WTC11 (cell line): ENCODE results near the gene SVEP1. TPM values are rescaled to one million over a fixed set of nuclear protein-coding genes. Genes with fewer than 3 reads are reported as not detected.

Experiments used
- ATAC-seq: fragments of 200-7000 bp; cut with Tn5 transposase; 2 replicates; pipeline ENCODE4 v1.10.0; 2021; ENCODE audit warnings: mild to moderate bottlenecking, moderate library complexity
- CTCF ChIA-PET: fragments of 300-600 bp; sonication (Branson Sonifier 250); formaldehyde crosslinking; loops from one replicate; lab custom pipeline; 2021; ENCODE audit warnings: antibody characterized with exemption; lab: Charles Lee
- POLR2A ChIA-PET: fragments of 350-600 bp; sonication (Branson Sonifier 250); formaldehyde crosslinking; loops from one replicate; lab custom pipeline; 2021; ENCODE audit warnings: antibody characterized with exemption; lab: Charles Lee
- DNase-seq: peaks from one replicate; pipeline ENCODE4 v3.0.0; 2021; ENCODE audit warnings: low spot score
- H3K27ac Mint-ChIP-seq: 2 replicates; pipeline ENCODE4 v1.8.0; 2021; ENCODE audit warnings: mixed read lengths
- H3K27me3 Mint-ChIP-seq: 2 replicates; pipeline ENCODE4 v1.8.0; 2021; ENCODE audit warnings: low read depth, mild to moderate bottlenecking, moderate library complexity, mixed read lengths
- H3K36me3 Mint-ChIP-seq: 2 replicates; pipeline ENCODE4 v1.8.0; 2021; ENCODE audit warnings: mixed read lengths
- H3K4me1 Mint-ChIP-seq: 2 replicates; pipeline ENCODE4 v1.8.0; 2022; ENCODE audit warnings: mixed read lengths
- H3K4me3 Mint-ChIP-seq: 2 replicates; pipeline ENCODE4 v1.8.0; 2021; ENCODE audit warnings: mild to moderate bottlenecking, moderate library complexity, mixed read lengths
- H3K9me3 Mint-ChIP-seq: 2 replicates; pipeline ENCODE4 v1.8.0; 2021; ENCODE audit warnings: mixed read lengths
- AFF4 ChIP-seq: sonication (generic); formaldehyde crosslinking; IDR thresholded peaks from 2 replicates; pipeline ENCODE4 v1.8.1; 2023; ENCODE audit warnings: mild to moderate bottlenecking, missing genetic modification reagents, borderline replicate concordance
- AR ChIP-seq: fragments of 250-450 bp; sonication (Bioruptor Pico); IDR thresholded peaks from 2 replicates; pipeline ENCODE4 v1.9.0; 2021; ENCODE audit warnings: mild to moderate bottlenecking
- ARID4B ChIP-seq: sonication (generic); formaldehyde crosslinking; IDR thresholded peaks from 2 replicates; pipeline ENCODE4 v1.8.0; 2023; ENCODE audit warnings: missing genetic modification reagents, mild to moderate bottlenecking, borderline replicate concordance
- ATF1 ChIP-seq: sonication (generic); formaldehyde crosslinking; IDR thresholded peaks from 2 replicates; pipeline ENCODE4 v1.8.1; 2023; ENCODE audit warnings: mild to moderate bottlenecking, moderate library complexity, missing genetic modification reagents
- ATF3 ChIP-seq: sonication (generic); formaldehyde crosslinking; conservative IDR thresholded peaks from 2 replicates; pipeline ENCODE4 v1.8.1; 2022; ENCODE audit warnings: mild to moderate bottlenecking, missing genetic modification reagents
- E2F4 ChIP-seq: sonication (generic); formaldehyde crosslinking; IDR thresholded peaks from 2 replicates; pipeline ENCODE4 v1.8.1; 2022; ENCODE audit warnings: low read depth, mild to moderate bottlenecking, moderate library complexity, missing genetic modification reagents, borderline replicate concordance
- JAZF1 ChIP-seq: fragments of 250-450 bp; sonication (Bioruptor Pico); IDR thresholded peaks from 2 replicates; pipeline ENCODE4 v1.9.0; 2021; ENCODE audit warnings: moderate library complexity, mild to moderate bottlenecking, inconsistent platforms
- MLX ChIP-seq: sonication (generic); formaldehyde crosslinking; IDR thresholded peaks from 2 replicates; pipeline ENCODE4 v1.8.1; 2023; ENCODE audit warnings: mild to moderate bottlenecking, missing genetic modification reagents, moderate library complexity
- MXD4 ChIP-seq: fragments of 250-450 bp; sonication (Bioruptor Pico); IDR thresholded peaks from 2 replicates; pipeline ENCODE4 v1.8.0; 2021; ENCODE audit warnings: mild to moderate bottlenecking, moderate library complexity, borderline replicate concordance
- NR1H2 ChIP-seq: sonication (generic); formaldehyde crosslinking; IDR thresholded peaks from 2 replicates; pipeline ENCODE4 v1.9.0; 2021; ENCODE audit warnings: mild to moderate bottlenecking, moderate library complexity, missing genetic modification reagents
- OVOL2 ChIP-seq: fragments of 250-450 bp; sonication (Bioruptor Pico); IDR thresholded peaks from 2 replicates; pipeline ENCODE4 v1.9.0; 2021; ENCODE audit warnings: mild to moderate bottlenecking, borderline replicate concordance
- RORB ChIP-seq: fragments of 250-450 bp; sonication (Bioruptor Pico); IDR thresholded peaks from 2 replicates; pipeline ENCODE4 v1.9.0; 2021; ENCODE audit warnings: mild to moderate bottlenecking
- SMAD3 ChIP-seq: sonication (generic); formaldehyde crosslinking; IDR thresholded peaks from 2 replicates; pipeline ENCODE4 v1.8.0; 2022; ENCODE audit warnings: missing genetic modification reagents, mild to moderate bottlenecking, borderline replicate concordance
- SP1 ChIP-seq: sonication (generic); formaldehyde crosslinking; conservative IDR thresholded peaks from 2 replicates; pipeline ENCODE4 v1.8.1; 2022; ENCODE audit warnings: missing genetic modification reagents
- TEAD1 ChIP-seq: sonication (generic); formaldehyde crosslinking; IDR thresholded peaks from 2 replicates; pipeline ENCODE4 v1.8.0; 2022; ENCODE audit warnings: mild to moderate bottlenecking, missing genetic modification reagents
- TEAD4 ChIP-seq: sonication (generic); formaldehyde crosslinking; IDR thresholded peaks from 2 replicates; pipeline ENCODE4 v1.8.0; 2022; ENCODE audit warnings: mild to moderate bottlenecking, missing genetic modification reagents
- ZBTB43 ChIP-seq: sonication (generic); formaldehyde crosslinking; IDR thresholded peaks from 2 replicates; pipeline ENCODE4 v1.8.1; 2023; ENCODE audit warnings: mild to moderate bottlenecking, missing genetic modification reagents
- ZNF138 ChIP-seq: sonication (generic); formaldehyde crosslinking; conservative IDR thresholded peaks from 2 replicates; pipeline ENCODE4 v1.8.1; 2022; ENCODE audit warnings: mild to moderate bottlenecking, moderate library complexity, missing genetic modification reagents
- ZNF219 ChIP-seq: sonication (generic); formaldehyde crosslinking; IDR thresholded peaks from 2 replicates; pipeline ENCODE4 v1.8.0; 2023; ENCODE audit warnings: missing genetic modification reagents, mild to moderate bottlenecking, borderline replicate concordance
- total RNA-seq: library from RNA; stranded (reverse); gene quantifications from 3 replicates; pipeline ENCODE4 v1.2.3, GENCODE V29; 2021

The SVEP1 gene
- total RNA-seq, 1 experiment from 2014 or later, result 0.74 TPM

- no peak for TF ChIP-seq ARID4B (CRISPR knock-in tag)
- TF ChIP-seq OVOL2 (CRISPR knock-in tag), result no peak
- no peak for TF ChIP-seq AFF4 (CRISPR knock-in tag)
- TF ChIP-seq JAZF1 (CRISPR knock-in tag), result no peak
- no peak for TF ChIP-seq NR1H2 (CRISPR knock-in tag)
- TF ChIP-seq RORB (CRISPR knock-in tag), result no peak
Observed at GRCh38 chr9:110355911-110356310, 223.6 kb downstream of the SVEP1 start (continued).

- H3K27me3 Mint-ChIP-seq, result no peaks in the 10 kb centered on the region
- CTCF ChIA-PET, result interaction anchor here (1.6 kb wide), 1 partner anchor 10 kb away, joined by 5 read pairs; no protein-coding TSS in a partner anchor
- TF ChIP-seq TEAD4 (CRISPR knock-in tag) (no peak), ZBTB43 (no peak), E2F4 (CRISPR knock-in tag) (no peak), ZNF219 (CRISPR knock-in tag) (no peak), ATF1 (CRISPR knock-in tag) (no peak)
- ATAC-seq (no peak), DNase-seq (no peak)
- no peak overlapping the region for H3K27ac Mint-ChIP-seq
- no peaks in the 10 kb centered on the region for H3K9me3 Mint-ChIP-seq
- H3K4me3 Mint-ChIP-seq, result no peak overlapping the region
- no peaks in the 10 kb centered on the region for H3K36me3 Mint-ChIP-seq
- POLR2A ChIA-PET, result no interaction called here
- H3K4me1 Mint-ChIP-seq, result no peaks in the 10 kb centered on the region
Observed at GRCh38 chr9:110351009-110351467, 228.5 kb downstream of the SVEP1 start.

- DNase-seq (no peak), ATAC-seq (no peak)
- POLR2A ChIA-PET, result no interaction called here
- CTCF ChIA-PET, result no interaction called here
- no peaks in the 10 kb centered on the region for H3K4me1 Mint-ChIP-seq
- H3K9me3 Mint-ChIP-seq, result no peaks in the 10 kb centered on the region
- TF ChIP-seq MLX (CRISPR knock-in tag) (no peak), MXD4 (CRISPR knock-in tag) (no peak), TEAD4 (CRISPR knock-in tag) (no peak), SP1 (CRISPR knock-in tag) (no peak), ZNF138 (no peak), ATF3 (CRISPR knock-in tag) (no peak), JAZF1 (CRISPR knock-in tag) (no peak), AR (CRISPR knock-in tag) (no peak), SMAD3 (CRISPR knock-in tag) (no peak), TEAD1 (CRISPR knock-in tag) (no peak)
- no peaks in the 10 kb centered on the region for H3K27me3 Mint-ChIP-seq
- H3K27ac Mint-ChIP-seq, result no peak overlapping the region
- H3K36me3 Mint-ChIP-seq, result no peaks in the 10 kb centered on the region
- H3K4me3 Mint-ChIP-seq, result no peak overlapping the region
Observed at GRCh38 chr9:110346325-110346724, 233.2 kb downstream of the SVEP1 start.
